K562 (cell line): Measurements from ENCODE around the gene ZNF385C. TPM values are rescaled to one million over a fixed set of nuclear protein-coding genes. Genes with fewer than 3 reads are reported as not detected.

ENCODE experiments used
- AFF1 ChIP-seq, 2 experiments: fragments of 450-650 bp; IDR thresholded peaks; 2 replicates each; pipeline ENCODE4 v1.6.1; 2018; ENCODE audit warnings: mild to moderate bottlenecking in 2 of 2, low read depth in 1 of 2; ENCODE audit not compliant: partially characterized antibody in 2 of 2
- ARID2 ChIP-seq: fragments of 450-650 bp; IDR thresholded peaks from 2 replicates; pipeline ENCODE4 v1.6.1; 2017; ENCODE audit warnings: antibody characterized with exemption, mild to moderate bottlenecking
- FOXK1 ChIP-seq: sonication (generic); formaldehyde crosslinking; IDR thresholded peaks from 2 replicates; pipeline ENCODE4 v1.8.0; 2022; ENCODE audit warnings: missing genetic modification reagents, mild to moderate bottlenecking, borderline replicate concordance
- GABPA ChIP-seq: fragments of 200-800 bp; sonication (Bioruptor generic); conservative IDR thresholded peaks from 2 replicates; pipeline ENCODE4 v1.6.1; 2016; ENCODE audit warnings: low read depth, missing genetic modification characterization, missing compliant biosample characterization
- HDAC3 ChIP-seq: fragments of 450-650 bp; IDR thresholded peaks from 2 replicates; pipeline ENCODE4 v1.6.1; 2018; ENCODE audit warnings: borderline replicate concordance, mild to moderate bottlenecking, moderate library complexity; ENCODE audit not compliant: partially characterized antibody
- MYC ChIP-seq, 2 experiments: fragments of 250-450 bp in 1 of 2; sonication (Bioruptor Pico) in 1 of 2; IDR thresholded peaks; 2 replicates each; pipeline versions ENCODE4 v1.5.1 to v1.6.1; 2012 to 2021; ENCODE audit warnings: low read depth in 2 of 2, borderline replicate concordance in 1 of 2, improper control_type of control experiment in 1 of 2, low read length in 1 of 2, mild to moderate bottlenecking in 1 of 2, moderate library complexity in 1 of 2
- NFE2L1 ChIP-seq: fragments of 450-650 bp; IDR thresholded peaks from 2 replicates; pipeline ENCODE4 v1.6.1; 2016; ENCODE audit warnings: missing genetic modification characterization, low read depth, mild to moderate bottlenecking, missing compliant biosample characterization, moderate library complexity, borderline replicate concordance
- PRDM10 ChIP-seq: fragments of 450-650 bp; IDR thresholded peaks from 2 replicates; pipeline ENCODE4 v1.6.1; 2018; ENCODE audit not compliant: partially characterized antibody
- XRCC5 ChIP-seq: fragments of 200-400 bp; formaldehyde crosslinking; IDR thresholded peaks from 2 replicates; pipeline ENCODE4 v1.6.1; 2017; ENCODE audit warnings: low read depth, mild to moderate bottlenecking, low read length
- ZFP36 ChIP-seq: fragments of 150-350 bp; IDR thresholded peaks from 2 replicates; pipeline ENCODE4 v1.6.1; 2018; ENCODE audit warnings: low read length, low read depth; ENCODE audit not compliant: partially characterized antibody
- ZNF79 ChIP-seq: fragments of 250-450 bp; sonication (Bioruptor Pico); IDR thresholded peaks from 2 replicates; pipeline ENCODE4 v1.4.0; 2020; ENCODE audit warnings: low read depth, mild to moderate bottlenecking, moderate library complexity
- polyA plus RNA-seq, 8 experiments: library from polyadenylated mRNA; depleted of rRNA in 4 of 8; stranded (reverse) in 5 of 8; unstranded in 3 of 8; fragments of >200 nt; fragmentation: Nextera tagmentation in 2 of 8; fragmentation: Illumina TruSeq in 1 of 8; extraction: Ambion mirVana in 2 of 8; extraction: Trizol in 1 of 8; gene quantifications; 2 replicates each; pipeline versions ENCODE4 v1.2.1 to v1.2.3, GENCODE V29; 2011 to 2014; ENCODE audit warnings: inconsistent platforms in 1 of 8, missing spikeins in 1 of 8
- total RNA-seq, 7 experiments: library from RNA; depleted of rRNA in 6 of 7; stranded (reverse); fragments of >200 nt in 6 of 7; fragmentation: Illumina TruSeq in 2 of 7; extraction: Trizol in 2 of 7; gene quantifications; 2 replicates each; pipeline versions ENCODE4 v1.2.1 to v1.2.3, GENCODE V29; 2011 to 2021; ENCODE audit warnings: low replicate concordance in 1 of 7

ZNF385C gene
- total and polyA plus RNA-seq, 9 of the 15 experiments (the other 6 are each of a cell fraction or from before 2014, with no cell fraction given) = 0.03 to 0.35 (median 0.18) TPM; not detected in 1

DNA sequence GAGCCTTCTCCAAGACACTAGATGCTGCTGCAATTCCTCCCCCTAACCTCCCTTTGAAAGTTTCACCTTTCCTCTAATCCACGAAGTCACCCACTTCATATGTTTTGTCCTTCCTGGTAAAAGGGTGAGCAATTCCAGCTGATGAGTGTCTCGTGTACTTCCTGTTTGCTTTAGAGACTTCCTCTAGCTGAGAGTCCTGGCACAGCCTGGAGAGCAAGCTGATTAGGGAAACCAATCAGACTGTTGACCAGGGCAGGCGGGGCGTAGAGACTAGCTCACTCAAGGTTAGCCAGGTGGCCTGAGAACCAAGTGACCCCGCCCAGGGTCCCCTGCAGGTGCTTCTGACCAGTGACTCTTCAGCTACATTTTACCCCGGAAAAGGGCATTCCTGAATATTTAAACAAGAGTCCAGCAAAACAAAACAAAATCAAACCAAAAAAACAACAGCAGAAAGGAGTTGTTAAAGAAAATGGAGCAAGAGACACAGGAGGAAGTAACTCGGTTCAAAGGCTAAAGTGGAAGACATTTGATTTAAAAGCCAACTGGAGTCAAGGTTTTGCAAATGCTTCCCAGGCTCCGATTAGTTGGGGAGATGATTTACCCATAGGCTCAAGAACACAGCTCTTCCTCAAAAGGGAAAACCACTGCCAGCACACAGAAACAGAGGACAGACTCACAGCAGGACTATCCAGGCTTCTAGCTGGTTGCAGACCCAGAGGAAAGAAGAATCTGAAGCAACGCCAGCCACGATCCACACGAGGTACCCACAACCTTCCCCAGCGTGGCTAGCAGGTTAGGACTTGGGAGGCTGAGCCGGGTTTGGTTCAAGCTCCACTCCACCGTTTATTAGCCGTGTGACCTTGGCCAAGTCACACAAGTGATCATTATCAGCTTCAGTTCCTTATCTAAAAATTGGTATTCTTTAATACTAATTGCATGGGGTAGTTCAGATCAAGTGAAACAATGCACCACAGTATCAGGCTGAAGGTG, 37.7 kb upstream of the ZNF385C start (continued):
- TF ChIP-seq MYC (IDR thresholded peaks at IDR 0.05; ENCODE audit: low read depth, low read length) (no peak), MYC (CRISPR knock-in tag; IDR thresholded peaks at IDR 0.05; ENCODE audit: borderline replicate concordance, low read depth) (no peak), GABPA (tag) (peak; percentile 74), XRCC5 (no peak), ZFP36 (no peak), NFE2L1 (no peak), PRDM10 (no peak), AFF1 (IDR thresholded peaks at IDR 0.05; ENCODE audit: low read depth in 1 of 2, partially characterized antibody in 2 of 2) (no peak), HDAC3 (no peak), ZNF79 (CRISPR knock-in tag) (peak; percentile 77), ARID2 (no peak), FOXK1 (CRISPR knock-in tag) (no peak)
